NT2/D1 (cell line): Measurements from ENCODE around the gene ADGRF1.

Experiments
- YY1 ChIP-seq: IDR thresholded peaks from 2 replicates; pipeline ENCODE4 v1.6.1; 2011; ENCODE audit not compliant: insufficient read length, insufficient read depth
- ZNF274 ChIP-seq: IDR thresholded peaks from 2 replicates; pipeline ENCODE4 v1.6.1; 2011; ENCODE audit warnings: mild to moderate bottlenecking, low read depth, low read length

DNA sequence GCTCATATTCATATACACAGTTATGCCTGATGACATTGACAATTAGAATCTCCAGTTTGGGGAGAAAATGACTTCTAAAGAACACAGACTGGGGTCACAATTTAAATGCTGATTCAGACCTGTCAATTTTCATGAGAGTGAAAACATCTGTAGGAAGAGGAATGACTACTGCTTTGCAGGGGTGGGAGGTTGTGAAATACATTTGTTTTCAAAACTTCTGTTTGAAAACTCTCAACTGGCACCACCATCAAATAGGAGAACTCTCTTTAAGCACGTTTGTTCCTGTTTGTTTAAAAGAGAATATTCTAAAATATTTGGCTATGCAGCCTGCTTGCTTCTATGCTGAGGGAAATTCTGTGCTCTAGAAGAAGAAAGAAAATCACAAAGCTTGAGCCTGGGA lies 69.6 kb downstream of the ADGRF1 start:
- TF ChIP-seq YY1 (no peak), ZNF274 (no peak)
